ENCODE data around the gene SH3GLB1. TPM values are rescaled to one million over a fixed set of nuclear protein-coding genes. Genes with fewer than 3 reads are reported as not detected.
A peak's percentile ranks its signal among the peaks of the same experiment; 100 is the strongest.

Gene SH3GLB1
- total and polyA plus RNA-seq, 2 of the 13 experiments (the other 11 are each of a cell fraction or from before 2014, with no cell fraction given), result 26.0 to 41.5 TPM

DNA sequence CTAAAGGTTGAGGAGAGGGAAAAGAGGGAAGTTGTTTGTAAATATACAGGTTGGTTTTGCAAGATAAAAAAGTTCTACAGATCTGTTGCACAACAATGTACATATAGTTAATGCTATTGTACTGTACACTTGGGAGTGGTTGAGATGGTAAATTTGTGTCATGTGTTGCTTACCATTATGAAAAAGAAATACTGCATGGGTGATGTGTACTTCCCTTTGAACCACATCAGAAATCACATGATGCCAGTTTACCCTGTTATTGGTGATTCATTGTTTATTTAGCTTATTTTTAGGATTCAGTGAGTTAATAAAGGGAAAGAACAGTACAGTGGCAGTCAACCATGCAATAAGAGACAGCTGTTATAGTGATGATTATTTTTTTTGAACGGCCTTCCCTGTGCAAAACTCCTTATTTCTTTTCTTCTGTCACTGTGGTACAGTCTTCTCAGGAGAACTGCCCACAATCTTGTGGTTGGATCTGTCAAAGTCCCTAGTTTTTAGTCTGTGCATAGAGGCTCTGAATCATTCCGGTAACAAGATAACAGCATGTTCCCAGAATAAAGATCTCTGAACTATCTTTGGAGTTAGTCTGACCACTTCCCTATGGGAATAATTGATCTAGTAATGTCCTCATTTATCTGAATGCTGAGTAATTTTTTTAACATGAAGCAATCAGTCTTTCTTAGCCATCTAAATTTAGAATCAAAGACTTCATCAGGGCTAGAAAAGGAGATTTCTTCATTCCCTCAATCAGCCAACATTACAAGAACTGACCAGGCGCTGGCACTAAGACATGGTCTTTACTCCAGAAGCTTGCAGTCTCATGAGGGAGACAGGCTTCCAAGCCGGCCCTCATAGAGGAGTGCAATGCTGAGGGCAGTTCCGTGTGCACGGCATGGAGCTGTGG lies 84.2 kb downstream of the SH3GLB1 start (continued):
- TF ChIP-seq ZFP1 (CRISPR knock-in tag; IDR thresholded peaks at IDR 0.05) (no peak), YEATS2 (CRISPR knock-in tag; IDR thresholded peaks at IDR 0.05; ENCODE audit: borderline replicate concordance) (no peak), REXO4 (CRISPR knock-in tag; IDR thresholded peaks at IDR 0.05; ENCODE audit: borderline replicate concordance) (no peak), ZNF10 (CRISPR knock-in tag; IDR thresholded peaks at IDR 0.05; ENCODE audit: borderline replicate concordance, low read depth) (no peak), POGZ (CRISPR knock-in tag; IDR thresholded peaks at IDR 0.05) (no peak), GPN1 (CRISPR knock-in tag; IDR thresholded peaks at IDR 0.05; ENCODE audit: borderline replicate concordance) (no peak), ZC3H13 (CRISPR knock-in tag; IDR thresholded peaks at IDR 0.05) (no peak), EP300 (IDR thresholded peaks at IDR 0.05; ENCODE audit: low read depth in 2 of 2, low read length in 2 of 2) (peak in 1 of 2 experiments; percentile 79; a peak in 1 of 4 replicates), EP300 (CRISPR knock-in tag; IDR thresholded peaks at IDR 0.05; ENCODE audit: borderline replicate concordance) (peak; percentile 48; the same call in 1 of the 2 replicates), HMG20A (CRISPR knock-in tag; IDR thresholded peaks at IDR 0.05; ENCODE audit: borderline replicate concordance) (peak; percentile 75; the same call in 1 of the 2 replicates), NR2F6 (IDR thresholded peaks at IDR 0.05) (no peak), NR2F6 (CRISPR knock-in tag; IDR thresholded peaks at IDR 0.05) (no peak), MBD4 (IDR thresholded peaks at IDR 0.05; ENCODE audit: borderline replicate concordance, low read length) (no peak), ZNF7 (CRISPR knock-in tag; IDR thresholded peaks at IDR 0.05) (no peak), ERF (CRISPR knock-in tag; IDR thresholded peaks at IDR 0.05) (no peak), SAP130 (CRISPR knock-in tag; IDR thresholded peaks at IDR 0.05; ENCODE audit: low read depth) (peak; percentile 47)
- TF ChIP-seq, protein P1, sequence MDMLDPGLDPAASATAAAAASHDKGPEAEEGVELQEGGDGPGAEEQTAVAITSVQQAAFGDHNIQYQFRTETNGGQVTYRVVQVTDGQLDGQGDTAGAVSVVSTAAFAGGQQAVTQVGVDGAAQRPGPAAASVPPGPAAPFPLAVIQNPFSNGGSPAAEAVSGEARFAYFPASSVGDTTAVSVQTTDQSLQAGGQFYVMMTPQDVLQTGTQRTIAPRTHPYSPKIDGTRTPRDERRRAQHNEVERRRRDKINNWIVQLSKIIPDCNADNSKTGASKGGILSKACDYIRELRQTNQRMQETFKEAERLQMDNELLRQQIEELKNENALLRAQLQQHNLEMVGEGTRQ (IDR thresholded peaks at IDR 0.05; ENCODE audit: low read depth, low read length), result peak; percentile 57
- TF ChIP-seq, protein P1 (CRISPR knock-in tag; IDR thresholded peaks at IDR 0.05; ENCODE audit: borderline replicate concordance), result no peak; the same call in 1 of the 2 replicates
- TF ChIP-seq, protein P2, sequence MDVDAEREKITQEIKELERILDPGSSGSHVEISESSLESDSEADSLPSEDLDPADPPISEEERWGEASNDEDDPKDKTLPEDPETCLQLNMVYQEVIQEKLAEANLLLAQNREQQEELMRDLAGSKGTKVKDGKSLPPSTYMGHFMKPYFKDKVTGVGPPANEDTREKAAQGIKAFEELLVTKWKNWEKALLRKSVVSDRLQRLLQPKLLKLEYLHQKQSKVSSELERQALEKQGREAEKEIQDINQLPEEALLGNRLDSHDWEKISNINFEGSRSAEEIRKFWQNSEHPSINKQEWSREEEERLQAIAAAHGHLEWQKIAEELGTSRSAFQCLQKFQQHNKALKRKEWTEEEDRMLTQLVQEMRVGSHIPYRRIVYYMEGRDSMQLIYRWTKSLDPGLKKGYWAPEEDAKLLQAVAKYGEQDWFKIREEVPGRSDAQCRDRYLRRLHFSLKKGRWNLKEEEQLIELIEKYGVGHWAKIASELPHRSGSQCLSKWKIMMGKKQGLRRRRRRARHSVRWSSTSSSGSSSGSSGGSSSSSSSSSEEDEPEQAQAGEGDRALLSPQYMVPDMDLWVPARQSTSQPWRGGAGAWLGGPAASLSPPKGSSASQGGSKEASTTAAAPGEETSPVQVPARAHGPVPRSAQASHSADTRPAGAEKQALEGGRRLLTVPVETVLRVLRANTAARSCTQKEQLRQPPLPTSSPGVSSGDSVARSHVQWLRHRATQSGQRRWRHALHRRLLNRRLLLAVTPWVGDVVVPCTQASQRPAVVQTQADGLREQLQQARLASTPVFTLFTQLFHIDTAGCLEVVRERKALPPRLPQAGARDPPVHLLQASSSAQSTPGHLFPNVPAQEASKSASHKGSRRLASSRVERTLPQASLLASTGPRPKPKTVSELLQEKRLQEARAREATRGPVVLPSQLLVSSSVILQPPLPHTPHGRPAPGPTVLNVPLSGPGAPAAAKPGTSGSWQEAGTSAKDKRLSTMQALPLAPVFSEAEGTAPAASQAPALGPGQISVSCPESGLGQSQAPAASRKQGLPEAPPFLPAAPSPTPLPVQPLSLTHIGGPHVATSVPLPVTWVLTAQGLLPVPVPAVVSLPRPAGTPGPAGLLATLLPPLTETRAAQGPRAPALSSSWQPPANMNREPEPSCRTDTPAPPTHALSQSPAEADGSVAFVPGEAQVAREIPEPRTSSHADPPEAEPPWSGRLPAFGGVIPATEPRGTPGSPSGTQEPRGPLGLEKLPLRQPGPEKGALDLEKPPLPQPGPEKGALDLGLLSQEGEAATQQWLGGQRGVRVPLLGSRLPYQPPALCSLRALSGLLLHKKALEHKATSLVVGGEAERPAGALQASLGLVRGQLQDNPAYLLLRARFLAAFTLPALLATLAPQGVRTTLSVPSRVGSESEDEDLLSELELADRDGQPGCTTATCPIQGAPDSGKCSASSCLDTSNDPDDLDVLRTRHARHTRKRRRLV (CRISPR knock-in tag; IDR thresholded peaks at IDR 0.05), result no peak
